A549 (cell line): ENCODE results near the gene SMC1A. TPM values are rescaled to one million over a fixed set of nuclear protein-coding genes. Genes with fewer than 3 reads are reported as not detected.

ENCODE experiments used
- ATAC-seq, 2 experiments: fragments of 200-7000 bp in 1 of 2; fragments of >200 bp in 1 of 2; cut with Nextera tagmentation in 1 of 2; cut with Tn5 transposase in 1 of 2; 3 replicates each; pipeline versions ENCODE4 v1.8.0 to v1.9.1; 2018 to 2020; ENCODE audit warnings: mild to moderate bottlenecking in 1 of 2, moderate library complexity in 1 of 2
- CTCF ChIA-PET: fragments of 300-600 bp; sonication (Branson Sonifier 250); formaldehyde crosslinking; extraction: SDS; loops from one replicate; lab custom pipeline; 2021; ENCODE audit warnings: antibody characterized with exemption, inconsistent platforms; lab: Yijun Ruan, JAX
- POLR2A ChIA-PET: fragments of 350-600 bp; formaldehyde crosslinking; extraction: SDS; loops from one replicate; lab custom pipeline; 2021; ENCODE audit warnings: antibody characterized with exemption, inconsistent platforms; lab: Yijun Ruan, JAX
- DNase-seq, 2 experiments: peaks; one replicate each; pipeline versions ENCODE4 v3.0.0 to v3.0.0-alpha.2; 2011 to 2016; ENCODE audit warnings: low read depth in 1 of 2, low spot score in 1 of 2
- FAIRE-seq: peaks from 2 replicates; lab custom pipeline; 2011; peaks lifted over from hg19 to GRCh38; lab: Jason Lieb, UNC
- H3K27ac ChIP-seq, 2 experiments: fragments of >200 bp; sonication (Bioruptor Twin); formaldehyde crosslinking; 3 replicates each; pipeline ENCODE4 v1.5.1; 2016 to 2017
- H3K4me1 ChIP-seq: fragments of >200 bp; sonication (Bioruptor Twin); formaldehyde crosslinking; 3 replicates; pipeline ENCODE4 v1.6.1; 2016
- H3K4me2 ChIP-seq: fragments of >200 bp; sonication (Bioruptor Twin); formaldehyde crosslinking; 3 replicates; pipeline ENCODE4 v1.6.1; 2016
- H3K4me3 ChIP-seq: fragments of >200 bp; sonication (Bioruptor Twin); formaldehyde crosslinking; 3 replicates; pipeline ENCODE4 v1.5.1; 2016
- H3K9me3 ChIP-seq: fragments of >200 bp; sonication (Bioruptor Twin); formaldehyde crosslinking; 3 replicates; pipeline ENCODE4 v1.6.1; 2016
- ATOH8 ChIP-seq: fragments of 250-450 bp; sonication (Bioruptor Pico); IDR thresholded peaks from 2 replicates; pipeline ENCODE4 v1.5.0; 2020; ENCODE audit warnings: low read depth, mild to moderate bottlenecking, moderate library complexity
- BHLHE40 ChIP-seq: IDR thresholded peaks from 2 replicates; pipeline ENCODE4 v1.6.1; 2012; ENCODE audit warnings: low read depth, low read length, inconsistent platforms
- CBX2 ChIP-seq: fragments of 200-600 bp; sonication (generic); IDR thresholded peaks from 2 replicates; pipeline ENCODE4 v1.6.1; 2016; ENCODE audit warnings: low read depth, mild to moderate bottlenecking, borderline replicate concordance
- CBX8 ChIP-seq: fragments of 200-600 bp; sonication (generic); IDR thresholded peaks from 2 replicates; pipeline ENCODE4 v1.6.1; 2016
- CEBPB ChIP-seq, 2 experiments: fragments of >200 bp in 1 of 2; sonication (Bioruptor Twin) in 1 of 2; formaldehyde crosslinking in 1 of 2; IDR thresholded peaks; 2 replicates each; pipeline ENCODE4 v1.6.1; 2012 to 2016
- CHD2 ChIP-seq: fragments of 150-350 bp; IDR thresholded peaks from 2 replicates; pipeline ENCODE4 v1.6.1; 2014; ENCODE audit warnings: low read length; ENCODE audit not compliant: partially characterized antibody
- EHF ChIP-seq: fragments of 250-450 bp; sonication (Bioruptor Pico); IDR thresholded peaks from 2 replicates; pipeline ENCODE4 v1.5.0; 2020; ENCODE audit warnings: mild to moderate bottlenecking
- ELK1 ChIP-seq: fragments of 150-350 bp; IDR thresholded peaks from 2 replicates; pipeline ENCODE4 v1.6.1; 2014; ENCODE audit warnings: low read depth, mild to moderate bottlenecking, low read length
- FOSL2 ChIP-seq, 2 experiments: fragments of 450-650 bp in 1 of 2; fragments of >200 bp in 1 of 2; sonication (Bioruptor Twin) in 1 of 2; formaldehyde crosslinking; IDR thresholded peaks; 2 replicates each; pipeline versions ENCODE4 v1.5.0 to v1.6.1; 2016 to 2020; ENCODE audit warnings: mild to moderate bottlenecking in 1 of 2, moderate library complexity in 1 of 2
- FOXS1 ChIP-seq: fragments of 250-450 bp; sonication (Bioruptor Pico); IDR thresholded peaks from 2 replicates; pipeline ENCODE4 v1.5.0; 2020; ENCODE audit warnings: mild to moderate bottlenecking, moderate library complexity
- GATA3 ChIP-seq: IDR thresholded peaks from 2 replicates; pipeline ENCODE4 v1.6.1; 2012; ENCODE audit warnings: borderline replicate concordance
- HEYL ChIP-seq: fragments of 250-450 bp; sonication (Bioruptor Pico); IDR thresholded peaks from 2 replicates; pipeline ENCODE4 v1.8.0; 2021; ENCODE audit warnings: mild to moderate bottlenecking, moderate library complexity
- HOXB13 ChIP-seq: fragments of 250-450 bp; sonication (Bioruptor Pico); IDR thresholded peaks from 2 replicates; pipeline ENCODE4 v1.5.0; 2020; ENCODE audit warnings: low read depth, mild to moderate bottlenecking, moderate library complexity
- JUN ChIP-seq, 2 experiments: fragments of >200 bp; sonication (Bioruptor Twin); formaldehyde crosslinking; IDR thresholded peaks; 2 replicates in 1 of 2; 3 replicates in 1 of 2; pipeline ENCODE4 v1.6.1; 2016 to 2017
- JUNB ChIP-seq: fragments of >200 bp; sonication (Bioruptor Twin); formaldehyde crosslinking; IDR thresholded peaks from 2 replicates; pipeline ENCODE4 v1.6.1; 2016
- MAZ ChIP-seq: fragments of 150-350 bp; IDR thresholded peaks from 2 replicates; pipeline ENCODE4 v1.6.1; 2014; ENCODE audit warnings: antibody characterized with exemption, low read depth, low read length, borderline replicate concordance
- MYC ChIP-seq: IDR thresholded peaks from 2 replicates; pipeline ENCODE4 v1.6.1; 2012; ENCODE audit warnings: mild to moderate bottlenecking, inconsistent platforms, low read length, improper control_type of control experiment, borderline replicate concordance
- NR3C1 ChIP-seq: fragments of >200 bp; sonication (Bioruptor Twin); formaldehyde crosslinking; IDR thresholded peaks from 3 replicates; pipeline ENCODE4 v1.6.1; 2017
- PHF8 ChIP-seq: fragments of 200-600 bp; sonication (generic); IDR thresholded peaks from 2 replicates; pipeline ENCODE4 v1.6.1; 2016; ENCODE audit warnings: low read depth, mild to moderate bottlenecking, antibody characterized with exemption, moderate library complexity, borderline replicate concordance
- POLR2AphosphoS2 ChIP-seq: conservative IDR thresholded peaks from 2 replicates; pipeline ENCODE4 v1.6.1; 2012; ENCODE audit warnings: low read length, improper control_type of control experiment, inconsistent platforms
- RAD21 ChIP-seq, 2 experiments: fragments of >200 bp in 1 of 2; sonication (Bioruptor Twin) in 1 of 2; formaldehyde crosslinking in 1 of 2; IDR thresholded peaks in 1 of 2; conservative IDR thresholded peaks in 1 of 2; 2 replicates in 1 of 2; 3 replicates in 1 of 2; pipeline ENCODE4 v1.6.1; 2012 to 2018; ENCODE audit warnings: inconsistent platforms in 1 of 2
- RNF2 ChIP-seq: fragments of 200-600 bp; sonication (generic); IDR thresholded peaks from 2 replicates; pipeline ENCODE4 v1.6.1; 2016; ENCODE audit warnings: low read depth, mild to moderate bottlenecking, antibody characterized with exemption, moderate library complexity, borderline replicate concordance
- ZFP36 ChIP-seq: fragments of 450-650 bp; IDR thresholded peaks from 2 replicates; pipeline ENCODE4 v1.6.1; 2014; ENCODE audit warnings: borderline replicate concordance; ENCODE audit not compliant: partially characterized antibody
- ZNF302 ChIP-seq: fragments of 250-450 bp; sonication (Bioruptor Pico); IDR thresholded peaks from 2 replicates; pipeline ENCODE4 v1.9.0; 2021; ENCODE audit warnings: inconsistent platforms, mild to moderate bottlenecking, moderate library complexity
- WGBS: methylation state at CpG from one replicate; pipeline ENCODE4 v1.1.6; 2017; ENCODE audit errors: missing lambda C conversion rate; 5-methylcytosine and 5-hydroxymethylcytosine counted together
- polyA plus RNA-seq, 4 experiments: library from polyadenylated mRNA; depleted of rRNA in 3 of 4; stranded (reverse); fragments of >200 nt; fragmentation: RNase III in 1 of 4; extraction: RNeasy Plus Mini Kit Qiagen cat#74134 plus additional on column Dnase treatment in 1 of 4; gene quantifications; 2 replicates in 3 of 4; 3 replicates in 1 of 4; pipeline ENCODE4 v1.2.3, GENCODE V29; 2011 to 2017
- TF ChIP-seq, protein P1 (sequence below): fragments of >200 bp; sonication (Bioruptor Twin); formaldehyde crosslinking; IDR thresholded peaks from 3 replicates; pipeline ENCODE4 v1.6.1; 2016
- TF ChIP-seq, protein P2 (sequence below): fragments of >200 bp; sonication (Bioruptor Twin); formaldehyde crosslinking; IDR thresholded peaks from 2 replicates; pipeline ENCODE4 v1.6.1; 2016

Gene SMC1A
- polyA plus RNA-seq, 2 of the 4 experiments (the other 2 are of a cell fraction), result 76.7 to 100 TPM

- peak overlapping the region; percentile 98 for H3K4me2 ChIP-seq
- FAIRE-seq (peak; percentile 73), DNase-seq (peak; percentile 37 to 48), ATAC-seq (peak; percentile 58 to 60)
- H3K27ac ChIP-seq, result peak overlapping the region; percentile 90 to 95
- ChIA-PET POLR2A (interaction anchor here (1.0 to 2.4 kb wide), 2 partner anchors 19 to 128 kb away, joined by 3 to 11 read pairs; partner anchors contain the start of genes RIBC1 and SMC1A), CTCF (interaction anchor here (0.8 to 2.3 kb wide), 7 partner anchors 10 to 147 kb away, joined by 3 to 7 read pairs (median 3); no protein-coding TSS in a partner anchor)
- H3K4me3 ChIP-seq, result peak overlapping the region; percentile 46
- no peaks in the 10 kb centered on the region for H3K9me3 ChIP-seq
- TF ChIP-seq MAZ (no peak), POLR2AphosphoS2 (no peak), JUN (IDR thresholded peaks at IDR 0.05) (peak; percentile 22 to 33; a peak in 2 of 5 replicates), JUNB (peak; percentile 19; the same call in 1 of the 2 replicates), FOSL2 (IDR thresholded peaks at IDR 0.05) (no peak), FOSL2 (CRISPR knock-in tag; IDR thresholded peaks at IDR 0.05) (peak; percentile 62), CEBPB (IDR thresholded peaks at IDR 0.05) (peak; percentile 87 to 94)
- TF ChIP-seq, protein P1, sequence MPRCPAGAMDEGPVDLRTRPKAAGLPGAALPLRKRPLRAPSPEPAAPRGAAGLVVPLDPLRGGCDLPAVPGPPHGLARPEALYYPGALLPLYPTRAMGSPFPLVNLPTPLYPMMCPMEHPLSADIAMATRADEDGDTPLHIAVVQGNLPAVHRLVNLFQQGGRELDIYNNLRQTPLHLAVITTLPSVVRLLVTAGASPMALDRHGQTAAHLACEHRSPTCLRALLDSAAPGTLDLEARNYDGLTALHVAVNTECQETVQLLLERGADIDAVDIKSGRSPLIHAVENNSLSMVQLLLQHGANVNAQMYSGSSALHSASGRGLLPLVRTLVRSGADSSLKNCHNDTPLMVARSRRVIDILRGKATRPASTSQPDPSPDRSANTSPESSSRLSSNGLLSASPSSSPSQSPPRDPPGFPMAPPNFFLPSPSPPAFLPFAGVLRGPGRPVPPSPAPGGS, result peak; percentile 62; the same call in 2 of the 3 replicates
- TF ChIP-seq, protein P2, sequence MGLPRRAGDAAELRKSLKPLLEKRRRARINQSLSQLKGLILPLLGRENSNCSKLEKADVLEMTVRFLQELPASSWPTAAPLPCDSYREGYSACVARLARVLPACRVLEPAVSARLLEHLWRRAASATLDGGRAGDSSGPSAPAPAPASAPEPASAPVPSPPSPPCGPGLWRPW, result 0 out of 2 replicates have a peak, but pooled peaks have one; percentile 32
- WGBS, result 3% methylated on average over 36 of the region's 39 CpGs
- H3K4me1 ChIP-seq, result peaks cover 11% of the 10 kb centered on the region
These were observed 18.4 kb upstream of the SMC1A start for GRCh38 chrX:53440621-53441517.

DNA sequence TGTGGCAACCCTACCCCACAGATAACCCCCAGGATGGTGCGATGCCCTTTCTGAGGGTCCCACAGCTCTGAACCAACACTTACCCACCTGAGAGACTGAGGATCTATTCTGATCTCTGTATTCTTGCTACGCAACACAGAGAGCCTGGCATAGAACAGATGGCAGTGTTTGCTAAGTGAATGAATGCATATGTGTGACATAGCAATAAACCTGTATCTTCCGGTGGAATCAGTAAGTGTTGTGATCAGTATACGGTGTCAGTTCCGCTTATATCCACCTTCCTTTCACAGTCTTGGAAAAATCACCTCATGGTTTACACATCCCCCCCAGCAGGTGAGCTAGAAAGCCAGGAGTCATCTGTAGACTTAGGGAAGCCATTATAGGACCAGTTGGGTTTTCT is 17.6 kb upstream of the SMC1A start:
- Histone ChIP-seq H3K4me1 (peaks cover 11% of the 10 kb centered on the region), H3K9me3 (no peaks in the 10 kb centered on the region)
- TF ChIP-seq PHF8, result no peak
- no peak for TF ChIP-seq ATOH8
- TF ChIP-seq, protein P2, result no peak
- no peak for TF ChIP-seq CBX2
- no peak for TF ChIP-seq GATA3
- no peak for TF ChIP-seq HOXB13 (CRISPR knock-in tag)
- no peak for TF ChIP-seq FOXS1 (CRISPR knock-in tag)
- no peak for TF ChIP-seq EHF (CRISPR knock-in tag)
- TF ChIP-seq ZNF302 (CRISPR knock-in tag), result no peak
- TF ChIP-seq, all 56 proteins: peak for 0
- peak; percentile 93 for FAIRE-seq
- DNase-seq, result no peak
- Histone ChIP-seq H3K4me3 (peak overlapping the region; percentile 46), H3K27ac (peak overlapping the region; percentile 90 to 95), H3K4me2 (peak overlapping the region; percentile 98)
- ChIA-PET POLR2A (interaction anchor here (2.4 kb wide), 1 partner anchor 18 kb away, joined by 11 read pairs; the partner anchor contains the start of genes RIBC1 and SMC1A), CTCF (interaction anchor here (0.8 to 2.0 kb wide), 4 partner anchors 13 to 146 kb away, joined by 3 to 7 read pairs (median 4); no protein-coding TSS in a partner anchor)
- 83% methylated on average over 5 of the region's 5 CpGs for WGBS
- no peak for ATAC-seq

- CTCF ChIA-PET, result no interaction called here
- 79% methylated on average over 1 of the region's 1 CpG for WGBS
- POLR2A ChIA-PET, result no interaction called here
- Histone ChIP-seq H3K4me2 (no peak overlapping the region), H3K4me1 (peaks cover 16% of the 10 kb centered on the region), H3K9me3 (no peaks in the 10 kb centered on the region), H3K4me3 (no peak overlapping the region), H3K27ac (no peak overlapping the region)
- FAIRE-seq (no peak), ATAC-seq (no peak), DNase-seq (no peak)
- TF ChIP-seq RAD21 (conservative IDR thresholded peaks at IDR 0.05 in 1 of 2, IDR thresholded peaks at IDR 0.05 in 1 of 2), result no peak
- TF ChIP-seq FOXS1 (CRISPR knock-in tag), result no peak
- no peak for TF ChIP-seq ELK1
- TF ChIP-seq BHLHE40, result no peak
- TF ChIP-seq HEYL (CRISPR knock-in tag), result no peak
- TF ChIP-seq NR3C1, result no peak
- no peak for TF ChIP-seq CBX8
- TF ChIP-seq POLR2AphosphoS2, result no peak
- TF ChIP-seq JUN (IDR thresholded peaks at IDR 0.05), result no peak
- TF ChIP-seq RNF2, result no peak
- TF ChIP-seq CHD2, result no peak
- no peak for TF ChIP-seq ZFP36
- TF ChIP-seq MYC, result no peak
These were observed 16.4 kb upstream of the SMC1A start for GRCh38 chrX:53438832-53439230.
